Kidney epithelial cell (primary cell): ENCODE data around the gene DVL2. TPM values are rescaled to one million over a fixed set of nuclear protein-coding genes. Genes with fewer than 3 reads are reported as not detected.

Experiments
- DNase-seq: peaks from one replicate; pipeline ENCODE4 v3.0.0-alpha.2; 2010; ENCODE audit warnings: low read depth
- H3K27me3 ChIP-seq: 2 replicates; pipeline ENCODE4 v1.6.0; 2011; ENCODE audit warnings: low read length; ENCODE audit not compliant: control insufficient read depth, insufficient read depth
- H3K36me3 ChIP-seq: 2 replicates; pipeline ENCODE4 v1.5.1; 2011; ENCODE audit warnings: low read length; ENCODE audit not compliant: control insufficient read depth, insufficient read depth
- H3K4me3 ChIP-seq: 2 replicates; pipeline ENCODE4 v1.5.1; 2011; ENCODE audit warnings: low read depth, mild to moderate bottlenecking, control low read depth, low read length
- CTCF ChIP-seq: IDR thresholded peaks from 2 replicates; pipeline ENCODE4 v1.5.1; 2011; ENCODE audit warnings: mild to moderate bottlenecking, moderate library complexity, low read length, control low read depth, inconsistent platforms; ENCODE audit not compliant: insufficient read depth, poor library complexity, severe bottlenecking
- total RNA-seq: library from RNA; depleted of rRNA; stranded (reverse); fragments of >200 nt; gene quantifications from 2 replicates; pipeline ENCODE4 v1.2.3, GENCODE V29; 2015

The DVL2 gene
- total RNA-seq, 1 donor from 2014 or later: 57.1 TPM

DNA sequence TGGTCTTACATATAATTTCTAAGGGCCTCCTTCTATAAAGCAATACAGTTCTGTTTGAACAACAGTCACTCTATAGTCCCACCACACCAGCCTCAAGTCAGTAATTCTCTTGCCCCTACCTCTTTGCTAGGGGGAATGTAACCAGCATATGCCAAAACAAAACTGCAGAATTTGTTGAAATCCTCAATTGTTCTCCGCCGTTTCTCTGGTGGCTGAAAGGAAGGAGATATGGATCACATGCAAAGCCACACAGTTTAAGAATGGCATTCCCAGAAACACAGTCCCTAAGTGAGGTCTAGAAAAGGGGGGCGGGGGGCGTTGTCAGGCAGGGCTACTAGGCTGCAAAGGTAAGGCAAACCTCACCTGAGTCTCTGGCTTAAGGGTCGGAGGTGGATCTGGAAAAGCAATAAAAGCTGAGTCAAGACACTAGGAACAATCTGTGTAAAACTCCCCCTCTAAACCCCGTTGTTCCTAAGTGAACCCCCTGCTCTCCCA, 3.0 kb upstream of the DVL2 start:
- Histone ChIP-seq H3K36me3 (peaks cover 5% of the 10 kb centered on the region), H3K27me3 (no peaks in the 10 kb centered on the region), H3K4me3 (peak overlapping the region; percentile 97)
- no peak for TF ChIP-seq CTCF
- DNase-seq: no peak

- peaks cover 5% of the 10 kb centered on the region for H3K36me3 ChIP-seq
- TF ChIP-seq CTCF: no peak
- H3K4me3 ChIP-seq: no peak overlapping the region
- no peaks in the 10 kb centered on the region for H3K27me3 ChIP-seq
- DNase-seq: no peak
Observed at GRCh38 chr17:7236808-7237207, 2.5 kb upstream of the DVL2 start.

- TF ChIP-seq CTCF: no peak
- no peak for DNase-seq
- Histone ChIP-seq H3K36me3 (peaks cover 5% of the 10 kb centered on the region), H3K4me3 (no peak overlapping the region), H3K27me3 (no peaks in the 10 kb centered on the region)
Observed at GRCh38 chr17:7235693-7236665, 1.7 kb upstream of the DVL2 start.

DNA sequence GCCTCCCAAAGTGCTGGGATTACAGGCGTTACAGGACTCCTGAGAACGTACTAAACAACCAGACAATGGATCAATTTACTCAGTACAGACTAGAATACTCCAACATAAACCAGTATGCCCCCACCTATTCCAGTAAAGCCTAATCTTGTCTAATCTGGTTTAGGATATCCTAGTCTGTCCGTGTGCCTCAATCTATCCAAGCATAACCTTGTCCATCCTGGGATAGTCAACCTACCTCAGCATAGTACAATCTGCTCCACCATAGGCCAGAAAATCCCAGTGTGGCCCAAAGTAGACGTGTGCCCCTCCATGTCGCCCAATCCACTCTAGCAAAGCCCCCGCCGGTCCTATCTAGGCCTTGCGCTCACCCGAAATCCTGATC, 625 bp downstream of the DVL2 start:
- no peaks in the 10 kb centered on the region for H3K27me3 ChIP-seq
- no peak for DNase-seq
- peaks cover 7% of the 10 kb centered on the region for H3K36me3 ChIP-seq
- peak overlapping the region; percentile 79 for H3K4me3 ChIP-seq
- no peak for TF ChIP-seq CTCF

- H3K27me3 ChIP-seq: no peaks in the 10 kb centered on the region
- TF ChIP-seq CTCF: no peak
- DNase-seq: no peak
- H3K36me3 ChIP-seq: peaks cover 7% of the 10 kb centered on the region
- H3K4me3 ChIP-seq: no peak overlapping the region
Observed at GRCh38 chr17:7232114-7232513, 2.2 kb downstream of the DVL2 start.
